GM18907 (cell line): Measurements from ENCODE around the gene KRTAP4-16.
"Not testable (repeated sequence)": the region's sequence is repeated elsewhere in the genome, so short reads cannot be mapped to it uniquely, and the experiment has no call there.

Experiments used
- ATAC-seq: cut with Tn5 transposase; IDR thresholded peaks from one replicate; pipeline ENCODE4 v1.9.1; 2021; ENCODE audit warnings: mild to moderate bottlenecking, moderate library complexity; ENCODE audit not compliant: unreplicated experiment

KRTAP4-16 gene

DNA sequence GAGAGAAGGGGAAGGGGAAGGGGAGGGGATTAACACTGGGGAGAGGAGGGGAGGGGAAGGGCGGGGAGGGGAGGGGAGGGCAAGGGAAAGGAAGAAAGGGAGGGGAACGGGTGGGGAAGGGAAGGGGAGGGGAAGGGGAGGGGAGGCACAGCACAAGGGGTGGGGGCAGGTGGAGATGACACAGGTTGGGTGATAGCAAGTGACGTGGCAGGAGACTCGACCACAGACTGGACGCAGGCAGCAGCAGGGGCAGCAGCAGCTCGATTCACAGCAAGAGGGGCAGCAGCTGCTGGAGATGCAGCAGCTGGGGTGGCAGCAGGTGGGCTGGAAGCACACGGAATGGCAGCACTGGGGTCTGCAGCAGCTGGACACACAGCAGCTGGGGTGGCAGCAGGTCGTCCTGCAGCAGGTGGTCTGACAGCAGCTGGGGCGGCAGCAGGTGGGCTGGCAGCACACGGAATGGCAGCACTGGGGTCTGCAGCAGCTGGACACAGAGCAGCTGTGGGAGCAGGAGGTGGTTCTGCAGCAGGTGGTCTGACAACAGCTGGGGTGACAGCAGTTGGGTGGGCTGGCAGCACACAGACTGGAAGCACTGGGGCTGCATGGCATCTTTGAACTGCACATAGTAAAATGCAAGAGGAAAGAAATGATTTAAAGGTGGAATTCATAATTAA is at the start of gene KRTAP4-16:
Gene KRTAP4-16, minus strand, starts transcription at position 624 of the 674 bp plus-strand sequence. Its CDS starts 0 bp downstream, at position 624.
- no peak for ATAC-seq

DNA sequence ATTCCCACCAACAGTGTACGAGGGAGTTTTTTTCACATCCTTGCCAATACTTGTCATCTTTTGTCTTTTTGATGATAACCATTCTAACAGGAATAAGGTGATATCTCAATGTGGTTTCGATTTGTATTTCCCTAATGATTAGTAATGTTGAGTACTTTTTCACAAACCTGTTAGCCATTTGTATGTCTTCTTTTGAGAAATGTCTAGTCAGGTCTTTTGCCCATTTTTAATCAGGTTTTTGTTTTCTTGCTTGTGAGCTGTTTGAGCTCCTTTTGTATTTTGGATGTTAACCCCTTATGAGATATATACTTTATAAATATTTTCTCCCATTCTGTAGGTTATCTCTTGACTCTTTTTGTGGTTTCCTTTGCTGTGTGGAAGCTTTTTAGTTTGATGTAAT is 49.5 kb upstream of the KRTAP4-16 start:
- ATAC-seq = no peak

DNA sequence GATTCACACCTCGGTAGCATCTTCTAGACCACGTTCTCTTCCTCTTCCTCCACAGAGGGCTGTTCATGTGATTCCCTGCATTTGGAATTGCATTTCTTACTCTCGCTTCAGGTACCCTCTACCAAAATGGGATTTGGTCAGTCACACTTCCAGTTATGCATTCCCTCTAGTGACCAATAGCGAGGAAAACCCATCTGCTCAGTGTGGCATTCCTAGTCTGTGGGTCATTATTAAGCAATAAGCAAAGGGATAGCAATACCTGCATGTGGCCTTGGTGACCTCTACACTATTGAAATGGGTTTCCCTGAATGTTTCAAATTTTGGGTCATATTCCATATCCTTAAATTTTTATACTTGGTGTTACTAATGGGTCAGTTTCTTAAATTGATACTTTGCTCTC is 48.0 kb upstream of the KRTAP4-16 start:
- ATAC-seq = no peak

DNA sequence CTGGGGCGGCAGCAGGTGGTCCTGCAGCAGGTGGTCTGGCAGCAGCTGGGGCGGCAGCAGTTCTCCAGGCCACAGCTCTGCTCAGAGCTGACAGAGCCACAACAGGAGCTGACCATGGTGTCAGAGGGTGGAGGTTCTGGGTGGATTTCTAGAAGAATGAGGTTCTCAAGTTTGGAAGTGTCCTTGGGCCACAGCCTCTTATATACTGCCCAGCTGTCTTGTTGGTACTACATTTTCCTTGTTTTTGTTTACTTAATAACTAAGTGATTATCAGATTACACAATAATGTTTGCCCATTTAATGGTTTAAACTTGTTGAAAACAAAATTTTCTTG is 47.6 kb upstream of the KRTAP4-16 start, which contains the start of gene KRTAP4-5:
Gene KRTAP4-5, minus strand, starts transcription at position 174 of the 334 bp plus-strand sequence. Its CDS starts 58 bp downstream, at position 116.
- ATAC-seq = no peak

DNA sequence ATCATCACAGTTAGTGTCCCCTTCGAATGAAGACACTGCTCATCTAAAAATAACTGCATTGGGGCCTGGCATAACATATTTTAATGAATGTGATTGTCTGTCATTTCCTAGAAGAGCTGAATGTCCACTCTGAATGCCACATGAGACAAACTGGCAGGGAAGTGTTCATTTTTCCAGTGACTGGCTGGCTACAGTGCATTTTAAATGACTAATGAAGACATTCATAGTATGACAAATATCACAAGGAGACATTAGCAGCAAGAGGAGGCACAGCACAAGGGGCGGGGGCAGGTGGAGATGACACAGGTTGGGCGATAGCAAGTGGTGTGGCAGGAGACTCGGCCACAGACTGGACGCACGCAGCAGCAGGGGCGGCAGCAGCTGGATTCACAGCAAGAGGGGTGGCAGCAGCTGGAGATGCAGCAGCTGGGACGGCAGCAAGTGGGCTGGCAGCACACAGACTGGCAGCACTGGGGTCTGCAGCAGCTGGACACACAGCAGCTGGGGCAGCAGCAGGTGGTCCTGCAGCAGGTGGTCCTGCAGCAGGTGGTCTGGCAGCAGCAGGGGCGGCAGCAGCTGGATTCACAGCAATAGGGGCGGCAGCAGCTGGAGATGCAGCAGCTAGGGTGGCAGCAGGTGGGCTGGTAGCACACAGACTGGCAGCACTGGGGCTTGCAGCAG is 47.1 kb upstream of the KRTAP4-16 start:
- not testable (repeated sequence) for ATAC-seq

DNA sequence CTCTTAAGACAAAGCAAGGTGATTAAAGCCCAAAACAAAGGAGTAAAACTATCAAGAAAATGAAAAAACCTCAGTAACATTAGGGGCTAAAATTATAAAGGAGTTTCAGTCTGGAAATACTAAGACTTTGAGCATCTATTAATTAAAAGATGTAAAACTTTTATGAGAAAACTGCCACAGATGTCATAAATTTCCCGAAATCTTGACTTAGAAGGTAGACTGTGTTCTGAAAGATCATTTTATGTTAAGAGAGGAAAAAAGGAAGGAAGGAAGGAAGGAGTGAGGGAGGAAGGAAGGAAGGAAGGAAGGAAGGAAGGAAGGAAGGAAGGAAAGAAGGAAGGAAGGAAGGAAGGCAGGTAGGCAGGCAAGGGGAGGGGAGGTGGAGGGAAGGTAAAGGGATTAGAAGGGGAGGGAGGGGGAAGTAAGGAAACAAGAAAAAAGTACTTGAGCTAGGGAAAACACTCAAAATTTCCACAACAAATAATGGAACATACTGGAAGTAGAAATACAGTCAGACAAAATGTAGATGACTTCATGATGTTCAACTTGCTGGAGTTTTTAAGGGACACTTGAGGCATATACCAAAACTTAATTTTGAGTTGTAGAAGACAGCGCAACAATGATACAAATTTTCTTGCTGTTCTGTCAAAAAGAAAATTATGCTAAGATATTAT is 45.7 kb upstream of the KRTAP4-16 start:
- no peak for ATAC-seq

DNA sequence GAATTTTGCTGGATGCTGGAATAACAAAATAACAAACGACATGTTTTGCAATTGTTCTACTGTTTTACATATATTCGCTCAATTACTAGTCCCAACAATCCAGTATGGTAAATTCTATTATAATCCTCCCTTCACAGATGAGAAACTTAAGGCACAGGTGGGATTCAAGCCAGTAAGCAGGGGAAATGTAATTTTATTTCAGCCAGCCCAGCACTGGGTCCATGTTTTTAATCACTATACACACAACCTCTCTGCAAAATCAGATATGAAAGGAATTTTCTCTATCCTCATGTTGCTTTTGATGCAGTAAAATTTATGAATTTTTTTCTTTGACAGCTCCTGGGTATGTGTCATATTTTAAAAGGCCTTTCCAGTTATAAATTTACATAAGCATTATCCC is 43.3 kb upstream of the KRTAP4-16 start:
- ATAC-seq = no peak

DNA sequence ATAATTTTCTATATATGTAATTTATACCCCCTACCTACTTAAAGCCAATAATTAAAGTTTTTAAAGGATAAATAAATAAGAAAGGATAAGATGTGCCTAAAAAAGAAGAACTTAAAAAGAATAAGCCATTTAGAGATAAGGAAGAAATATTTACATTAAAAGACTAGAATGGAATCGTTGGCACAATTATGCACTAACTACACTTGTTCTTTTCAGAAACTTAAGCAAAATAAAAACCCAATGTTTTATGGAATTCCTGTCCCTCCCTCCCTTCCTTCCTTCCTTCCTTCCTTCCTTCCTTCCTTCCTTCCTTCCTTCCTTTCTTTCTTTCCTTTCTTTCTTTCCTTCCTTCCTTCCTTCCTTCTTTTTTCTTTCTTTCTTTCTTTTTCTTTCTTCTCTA is 42.8 kb upstream of the KRTAP4-16 start:
- ATAC-seq = no peak

DNA sequence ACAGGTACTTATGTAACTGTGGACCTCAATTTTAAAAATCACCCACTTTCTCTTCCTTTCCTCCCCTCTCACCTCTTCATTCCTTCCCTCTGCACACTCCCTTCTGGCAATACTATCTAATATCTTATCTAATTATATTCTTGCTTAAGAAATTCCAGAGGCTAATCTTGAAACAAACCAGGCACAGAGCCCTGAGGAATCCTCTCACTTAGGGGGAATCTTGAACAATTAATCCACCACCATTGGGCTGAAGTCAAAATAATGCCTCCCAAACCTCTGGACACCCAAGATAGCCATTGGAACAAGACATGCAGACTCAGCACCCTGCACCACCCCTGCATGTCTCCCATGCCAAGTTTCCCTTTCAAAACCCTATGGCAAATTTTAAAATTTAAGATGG is 39.4 kb upstream of the KRTAP4-16 start:
- no peak for ATAC-seq

DNA sequence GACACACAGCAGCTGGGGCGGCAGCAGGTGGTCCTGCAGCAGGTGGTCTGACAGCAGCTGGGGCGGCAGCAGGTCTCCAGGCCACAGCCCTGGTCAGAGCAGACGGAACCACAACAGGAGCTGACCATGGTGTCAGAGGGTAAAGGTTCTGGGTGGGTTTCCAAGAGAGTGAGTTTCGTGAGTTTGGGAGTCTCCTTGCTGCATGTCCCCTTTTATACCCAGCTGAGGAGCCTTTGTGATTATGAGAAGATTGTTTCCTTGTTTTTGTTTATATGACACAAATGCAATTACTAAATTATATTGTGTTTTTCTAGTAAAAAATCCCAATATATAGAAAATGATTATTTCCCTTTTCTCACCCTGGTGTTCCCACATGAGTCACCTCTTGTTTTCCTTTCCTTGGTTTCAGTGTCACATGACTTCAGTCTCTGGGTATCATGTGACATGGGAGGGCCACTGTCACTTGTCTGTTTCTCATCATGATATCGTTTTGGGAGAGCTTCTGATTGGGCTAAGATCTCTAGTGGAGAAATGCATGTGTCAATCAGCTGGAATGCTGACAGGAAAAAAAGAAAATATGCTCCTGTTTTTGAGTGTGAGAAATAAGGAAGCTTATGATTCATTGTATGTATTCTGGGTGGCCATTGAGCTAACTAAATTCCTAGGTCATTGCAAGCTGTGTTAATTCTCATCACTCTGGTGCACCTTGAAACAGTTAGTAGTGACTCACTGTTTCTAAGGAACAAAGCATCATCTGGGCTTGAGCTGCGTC is 38.5 kb upstream of the KRTAP4-16 start, which contains the start of gene KRTAP4-6:
Gene KRTAP4-6, minus strand, starts transcription at position 185 of the 772 bp plus-strand sequence. Its CDS starts 57 bp downstream, at position 128.
- ATAC-seq = no peak

DNA sequence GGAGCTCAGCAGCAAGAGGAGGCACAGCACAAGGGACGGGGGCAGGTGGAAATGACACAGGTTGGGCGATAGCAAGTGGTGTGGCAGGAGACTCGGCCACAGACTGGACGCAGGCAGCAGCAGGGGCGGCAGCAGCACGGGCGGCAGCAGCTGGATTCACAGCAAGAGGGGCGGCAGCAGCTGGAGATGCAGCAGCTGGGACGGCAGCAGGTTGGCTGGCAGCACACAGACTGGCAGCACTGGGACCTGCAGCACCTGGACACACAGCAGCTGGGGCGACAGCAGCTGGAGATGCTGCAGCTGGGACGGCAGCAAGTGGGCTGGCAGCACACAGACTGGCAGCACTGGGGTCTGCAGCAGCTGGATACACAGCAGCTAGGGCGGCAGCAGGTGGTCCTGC is 37.9 kb upstream of the KRTAP4-16 start:
- ATAC-seq = not testable (repeated sequence)

DNA sequence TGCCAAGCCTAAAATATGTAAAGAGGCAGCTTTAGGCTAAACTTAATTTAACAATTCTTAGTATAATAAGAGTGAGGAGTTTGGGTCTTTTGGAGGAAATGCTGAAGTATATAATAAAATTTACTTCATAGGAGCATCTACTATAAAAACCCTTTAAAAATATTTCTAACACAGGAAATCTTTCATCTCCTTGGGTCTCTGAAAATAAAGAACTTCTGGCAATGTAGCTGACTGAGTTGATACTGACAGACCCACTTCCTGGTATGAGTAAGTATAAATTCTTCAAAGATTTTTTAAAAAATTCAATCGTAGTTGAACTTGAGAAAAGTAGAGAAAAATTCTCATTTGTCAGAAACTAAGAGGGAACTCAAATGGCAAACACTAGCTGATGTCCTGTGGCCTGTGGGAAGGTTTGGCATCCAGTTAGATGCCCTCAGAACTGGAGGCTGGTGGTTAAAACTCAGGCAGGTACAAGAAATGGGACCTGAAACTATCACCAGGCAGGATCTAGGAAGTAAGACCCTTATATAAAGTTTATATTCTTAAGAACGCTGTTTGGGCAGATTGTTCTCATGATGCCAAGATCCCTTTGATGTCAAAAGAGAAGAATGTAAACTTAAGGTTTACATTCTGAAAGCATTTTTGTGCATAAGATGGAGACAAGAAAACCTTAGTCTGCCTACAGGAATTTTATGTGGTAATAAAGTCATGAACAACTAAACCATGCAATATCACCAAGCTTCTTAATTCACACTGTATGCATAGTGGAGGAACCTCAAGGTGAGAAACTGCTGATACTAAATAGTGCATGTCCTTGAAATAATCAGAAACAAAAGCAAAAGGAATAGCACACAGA is 32.1 kb upstream of the KRTAP4-16 start:
- ATAC-seq = no peak

DNA sequence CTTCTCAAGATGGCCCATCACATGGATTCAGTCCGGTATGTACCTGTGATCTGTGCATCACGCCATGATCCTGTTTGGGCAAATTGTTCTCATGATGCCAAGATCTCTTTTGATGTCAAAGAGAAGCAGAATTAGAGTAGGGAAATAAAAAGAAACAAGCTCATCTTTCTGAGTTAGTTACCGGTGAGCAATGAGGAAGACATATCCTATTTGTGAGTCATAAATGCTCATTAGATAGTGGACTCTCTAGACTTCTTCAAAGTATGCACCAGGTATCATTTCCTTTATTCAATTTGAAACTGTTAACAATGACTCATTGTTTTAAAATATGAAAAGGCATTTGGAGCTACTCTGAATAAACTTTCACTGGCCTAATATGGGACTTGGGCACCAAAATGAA is 30.0 kb upstream of the KRTAP4-16 start:
- ATAC-seq = no peak

DNA sequence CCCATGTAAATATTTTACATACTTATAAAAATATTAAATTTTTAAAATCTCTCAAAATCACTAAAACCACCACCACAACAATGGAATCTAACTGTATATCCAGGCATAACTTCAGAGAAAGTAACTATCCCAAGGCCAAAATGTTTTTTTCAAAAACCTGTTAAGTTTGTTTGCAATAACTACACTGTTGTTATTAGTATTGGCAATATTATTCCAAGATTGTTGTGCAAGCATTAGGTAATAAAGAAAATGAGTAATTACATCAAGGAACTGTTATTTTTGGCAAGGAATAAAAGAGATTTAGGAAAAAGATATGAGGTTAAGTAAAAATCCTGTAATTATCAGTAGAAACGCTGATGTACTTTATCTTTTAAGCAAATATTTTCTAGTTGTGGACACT is 25.4 kb upstream of the KRTAP4-16 start:
- no peak for ATAC-seq

DNA sequence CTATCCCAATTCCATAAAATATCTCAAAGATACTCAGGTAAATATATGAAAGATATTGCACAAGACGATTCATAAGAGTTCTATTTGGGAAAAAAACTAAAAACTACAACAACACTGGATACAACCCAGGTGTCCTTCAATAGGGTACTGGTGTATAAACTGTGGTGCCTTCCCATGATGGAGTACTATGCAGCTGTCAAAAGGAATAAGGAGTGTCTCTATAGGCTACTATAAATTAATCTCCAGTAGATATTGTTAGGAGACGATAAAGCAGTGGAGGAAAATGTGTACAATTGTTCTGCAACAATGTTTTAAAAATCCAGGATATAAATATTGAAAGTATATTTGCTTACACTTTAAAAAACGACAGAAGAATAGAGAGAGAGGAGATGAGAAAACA is 24.4 kb upstream of the KRTAP4-16 start:
- ATAC-seq = no peak

DNA sequence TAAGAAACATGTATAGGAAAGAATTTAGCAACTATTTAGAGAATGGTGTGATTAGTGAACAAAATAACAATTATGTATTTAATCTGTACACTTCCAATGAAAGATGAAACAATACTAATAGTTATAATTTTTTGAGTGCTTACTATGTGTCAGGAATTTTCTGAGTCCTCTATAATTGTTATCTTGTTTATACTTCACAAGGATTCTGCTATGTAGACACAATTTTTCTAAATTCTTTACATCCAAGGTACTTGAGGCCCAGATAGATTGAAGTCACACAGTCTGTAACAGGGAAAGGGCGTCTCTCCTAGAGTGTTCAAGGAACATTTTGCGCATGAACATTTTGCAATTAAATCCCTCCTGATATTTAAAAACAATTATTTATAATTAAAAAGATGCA is 23.1 kb upstream of the KRTAP4-16 start:
- ATAC-seq = no peak

DNA sequence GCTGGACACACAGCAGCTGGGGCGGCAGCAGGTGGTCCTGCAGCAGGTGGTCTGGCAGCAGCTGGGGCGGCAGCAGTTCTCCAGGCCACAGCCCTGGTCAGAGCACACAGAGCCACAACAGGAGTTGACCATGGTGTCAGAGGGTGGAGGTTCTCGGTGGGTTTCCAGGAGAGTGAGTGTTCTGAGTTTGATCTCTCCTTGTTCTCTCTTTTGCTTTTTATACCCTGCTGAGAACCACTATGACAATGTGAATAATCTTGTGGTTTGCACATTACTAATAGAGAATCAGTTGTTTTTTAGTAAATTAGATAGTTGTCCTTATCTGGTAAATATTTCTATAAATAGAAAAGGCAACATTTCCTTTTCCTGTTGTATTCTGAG is 22.0 kb upstream of the KRTAP4-16 start, which contains the start of gene KRTAP4-12:
Gene KRTAP4-12, minus strand, starts transcription at position 192 of the 381 bp plus-strand sequence. Its CDS starts 60 bp downstream, at position 132.
- not testable (repeated sequence) for ATAC-seq

DNA sequence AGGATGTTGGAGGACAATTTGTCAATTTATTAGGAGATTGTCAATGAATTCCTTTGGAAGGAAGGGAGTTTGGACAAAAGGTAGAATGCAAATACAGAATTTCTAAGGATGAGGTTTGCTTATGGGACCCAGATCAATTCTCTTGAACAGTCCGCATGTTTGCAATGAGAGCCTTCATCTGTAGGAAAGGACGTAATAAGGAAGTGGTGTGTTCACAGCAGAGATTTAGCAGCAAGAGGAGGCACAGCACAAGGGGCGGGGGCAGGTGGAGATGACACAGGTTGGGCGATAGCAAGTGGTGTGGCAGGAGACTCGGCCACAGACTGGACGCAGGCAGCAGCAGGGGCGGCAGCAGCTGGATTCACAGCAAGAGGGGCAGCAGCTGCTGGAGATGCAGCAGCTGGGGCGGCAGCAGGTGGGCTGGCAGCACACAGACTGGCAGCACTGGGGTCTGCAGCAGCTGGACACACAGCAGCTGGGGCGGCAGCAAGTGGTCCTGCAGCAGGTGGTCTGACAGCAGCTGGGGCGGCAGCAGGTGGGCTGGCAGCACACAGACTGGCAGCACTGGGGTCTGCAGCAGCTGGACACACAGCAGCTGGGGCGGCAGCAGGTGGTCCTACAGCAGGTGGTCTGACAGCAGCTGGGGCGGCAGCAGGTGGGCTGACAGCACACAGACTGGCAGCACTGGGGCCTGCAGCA is 21.4 kb upstream of the KRTAP4-16 start:
- ATAC-seq = not testable (repeated sequence)

DNA sequence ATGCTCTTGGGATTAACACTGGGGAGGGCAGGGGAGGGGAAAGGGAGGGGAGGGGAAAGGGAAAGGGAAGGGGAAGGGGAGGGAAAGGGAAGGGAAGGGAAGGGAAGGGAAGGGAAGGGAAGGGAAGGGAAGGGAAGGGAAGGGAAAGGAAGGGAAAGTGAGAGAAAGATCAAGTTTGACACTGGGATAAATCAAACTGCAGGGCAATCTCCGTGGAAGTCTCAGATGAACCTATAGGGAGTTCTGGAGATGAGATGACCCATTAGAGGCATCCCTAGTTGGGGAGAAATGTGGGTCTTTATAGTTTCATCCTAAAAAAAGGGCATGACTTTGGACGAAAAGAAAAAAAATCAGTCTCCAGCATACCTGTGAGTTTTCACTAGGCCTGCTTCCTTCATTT is 19.7 kb upstream of the KRTAP4-16 start:
- ATAC-seq = no peak
